Right forelimb (tissue), 1 donor: ENCODE results near the gene MYL5.
"Not testable (repeated sequence)": the region's sequence is repeated elsewhere in the genome, so short reads cannot be mapped to it uniquely, and the experiment has no call there.

ENCODE experiments used
- DNase-seq: peaks from one replicate; pipeline ENCODE4 v3.0.0-alpha.2; 2018

Gene MYL5

GRCh38 chr4:636628-637159 is 37.6 kb upstream of the MYL5 start:
- DNase-seq = no peak

GRCh38 chr4:637536-638280 is 36.6 kb upstream of the MYL5 start:
- DNase-seq = peak; percentile 6

- not testable (repeated sequence) for DNase-seq
Observed at GRCh38 chr4:642366-642765, 32.0 kb upstream of the MYL5 start.

- no peak for DNase-seq
Observed at GRCh38 chr4:646460-646859, 27.9 kb upstream of the MYL5 start.

- no peak for DNase-seq
Observed at GRCh38 chr4:647481-647880, 26.9 kb upstream of the MYL5 start.

GRCh38 chr4:648579-649292 is 25.6 kb upstream of the MYL5 start:
- no peak for DNase-seq

GRCh38 chr4:649293-649625 is 25.1 kb upstream of the MYL5 start:
- DNase-seq = no peak

- DNase-seq = no peak
Observed at GRCh38 chr4:649751-650310, 24.5 kb upstream of the MYL5 start.

- no peak for DNase-seq
Observed at GRCh38 chr4:650461-650860, 23.9 kb upstream of the MYL5 start.

- no peak for DNase-seq
Observed at GRCh38 chr4:650951-651883, 23.1 kb upstream of the MYL5 start.

GRCh38 chr4:651884-652642 is 22.3 kb upstream of the MYL5 start:
- no peak for DNase-seq

- no peak for DNase-seq
Observed at GRCh38 chr4:653080-653821, 21.1 kb upstream of the MYL5 start.

GRCh38 chr4:653831-654502 is 20.4 kb upstream of the MYL5 start:
- no peak for DNase-seq

- no peak for DNase-seq
Observed at GRCh38 chr4:654503-654845, 19.9 kb upstream of the MYL5 start.

GRCh38 chr4:654871-655463 is 19.4 kb upstream of the MYL5 start:
- no peak for DNase-seq

GRCh38 chr4:655464-656151 is 18.7 kb upstream of the MYL5 start:
- no peak for DNase-seq

- peak; percentile 39 for DNase-seq
Observed at GRCh38 chr4:656436-657337, 17.7 kb upstream of the MYL5 start.

- DNase-seq = no peak
Observed at GRCh38 chr4:657338-657833, 17.0 kb upstream of the MYL5 start.
